ENCODE measurements around the gene DOC2A. TPM values are rescaled to one million over a fixed set of nuclear protein-coding genes. Genes with fewer than 3 reads are reported as not detected.
A peak's percentile ranks its signal among the peaks of the same experiment; 100 is the strongest.

Gene DOC2A
- polyA plus RNA-seq, 4 donors, result 1.4 to 4.8 (median 3.7) TPM

DNA sequence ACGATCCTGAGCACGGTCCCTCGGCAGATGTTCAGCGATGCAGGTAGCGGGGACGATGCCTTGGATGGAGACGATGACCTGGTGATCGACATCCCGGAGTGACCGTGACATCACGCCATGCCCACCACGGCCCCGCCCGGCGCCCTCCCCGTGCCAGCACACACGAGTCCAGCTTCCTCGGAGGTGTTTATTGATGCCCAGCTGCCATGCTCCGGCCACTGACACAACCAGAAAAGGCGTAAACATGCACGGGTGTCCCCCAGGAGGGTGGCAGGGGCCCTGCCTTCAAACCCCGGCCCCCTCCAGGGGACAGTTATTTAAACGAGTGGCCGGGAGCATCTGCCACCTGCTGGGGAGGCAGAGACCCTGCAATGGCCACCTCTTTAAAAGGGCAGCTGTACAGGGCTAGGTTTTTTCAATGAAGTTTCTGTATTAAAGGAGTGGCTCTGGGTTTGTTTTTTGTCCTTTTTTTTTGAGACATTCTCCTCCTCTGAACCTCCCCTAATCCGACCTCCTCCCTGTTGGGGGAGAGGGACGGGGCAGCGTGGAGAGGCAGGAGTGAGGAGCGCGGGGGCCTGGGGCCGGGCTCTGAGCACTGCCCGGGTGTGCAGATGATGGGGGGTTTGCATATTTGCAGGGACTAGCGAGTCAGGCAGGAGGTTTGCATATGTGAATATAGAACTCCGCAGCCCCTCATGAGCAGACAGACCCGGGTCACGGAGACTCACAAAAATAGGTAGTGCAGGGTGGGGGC lies 5.3 kb downstream of the DOC2A start:
- no peak for DNase-seq (ENCODE audit: low read depth in 4 of 4, low spot score in 2 of 4)

DNA sequence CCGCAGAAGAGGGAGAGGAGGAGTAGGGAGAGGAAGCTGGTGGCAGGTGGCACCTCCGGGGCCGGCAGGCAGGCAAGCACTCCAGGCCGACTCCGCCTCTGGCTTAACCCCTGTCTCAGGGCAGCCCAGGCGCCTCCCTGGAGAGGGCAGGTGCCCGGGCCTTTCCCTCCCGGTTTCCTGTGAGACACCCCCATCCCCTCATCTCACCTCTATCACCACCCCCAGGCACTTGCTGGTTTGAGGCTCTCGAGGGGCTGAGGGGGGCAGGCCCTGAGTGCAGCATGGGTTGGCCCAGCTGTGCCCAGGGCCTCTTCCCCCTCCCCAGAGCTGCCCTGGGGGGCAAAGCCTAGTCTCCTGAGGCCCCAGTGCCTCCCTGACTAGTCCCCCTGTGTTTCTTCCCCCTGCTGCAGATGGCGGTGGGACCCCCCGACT lies 6.0 kb downstream of the DOC2A start:
- DNase-seq (ENCODE audit: low read depth in 4 of 4, low spot score in 2 of 4), result no peak

DNA sequence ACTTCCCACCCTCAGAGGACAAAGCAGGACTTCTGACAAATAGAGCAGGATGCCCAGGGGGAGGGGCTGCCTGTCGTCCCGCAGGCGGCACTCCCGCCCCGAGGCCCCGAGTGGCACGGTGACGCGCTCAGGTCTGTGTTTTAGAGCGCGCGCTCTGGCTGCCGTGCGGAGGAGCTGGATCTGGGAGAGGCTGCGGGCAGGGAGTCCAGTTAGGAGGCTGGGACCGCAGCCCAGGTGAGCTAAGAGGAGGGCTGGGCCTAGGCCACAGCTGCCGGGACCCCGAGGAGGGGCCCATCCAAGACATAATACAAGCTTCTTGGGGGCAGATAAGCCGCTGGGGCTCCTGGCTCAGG lies 6.4 kb downstream of the DOC2A start:
- no peak for DNase-seq (ENCODE audit: low read depth in 4 of 4, low spot score in 2 of 4)

DNA sequence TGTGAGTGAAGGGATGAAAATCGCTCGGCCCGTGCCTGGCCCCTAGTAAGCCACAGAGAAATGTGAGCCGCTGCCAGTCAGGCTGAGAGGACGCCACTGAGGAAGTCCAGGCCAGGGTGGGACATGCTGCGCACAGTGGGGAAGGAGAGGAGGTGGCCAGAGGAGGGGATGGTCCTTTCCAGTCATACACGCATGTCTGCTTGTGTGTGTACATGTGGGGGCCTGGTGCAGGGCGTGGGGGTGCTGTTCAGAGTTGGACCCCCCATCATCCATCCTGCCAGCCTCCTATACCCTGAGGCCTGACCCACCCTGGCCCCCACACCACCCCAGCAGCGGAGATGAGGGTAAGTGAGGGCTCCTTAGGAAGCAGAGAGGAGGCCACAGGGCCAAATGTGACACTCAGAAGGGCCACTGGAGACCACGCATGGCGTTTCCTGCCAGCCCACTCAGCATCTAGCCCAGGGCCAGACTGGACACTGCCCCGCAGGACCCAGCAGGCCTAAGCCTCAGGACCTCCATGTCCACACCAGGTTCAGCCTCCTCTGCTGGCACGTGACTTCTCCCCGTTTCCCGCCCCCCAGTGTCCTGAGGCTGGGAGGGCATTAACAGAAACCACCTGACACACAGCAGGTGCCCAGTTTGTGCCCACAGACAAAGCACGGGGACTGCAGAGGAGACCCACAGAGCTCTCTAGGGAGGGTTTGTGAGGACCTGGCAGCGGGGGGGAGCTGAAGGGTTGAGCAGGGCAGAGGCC lies 7.0 kb downstream of the DOC2A start:
- DNase-seq (ENCODE audit: low read depth in 4 of 4, low spot score in 2 of 4), result no peak

DNA sequence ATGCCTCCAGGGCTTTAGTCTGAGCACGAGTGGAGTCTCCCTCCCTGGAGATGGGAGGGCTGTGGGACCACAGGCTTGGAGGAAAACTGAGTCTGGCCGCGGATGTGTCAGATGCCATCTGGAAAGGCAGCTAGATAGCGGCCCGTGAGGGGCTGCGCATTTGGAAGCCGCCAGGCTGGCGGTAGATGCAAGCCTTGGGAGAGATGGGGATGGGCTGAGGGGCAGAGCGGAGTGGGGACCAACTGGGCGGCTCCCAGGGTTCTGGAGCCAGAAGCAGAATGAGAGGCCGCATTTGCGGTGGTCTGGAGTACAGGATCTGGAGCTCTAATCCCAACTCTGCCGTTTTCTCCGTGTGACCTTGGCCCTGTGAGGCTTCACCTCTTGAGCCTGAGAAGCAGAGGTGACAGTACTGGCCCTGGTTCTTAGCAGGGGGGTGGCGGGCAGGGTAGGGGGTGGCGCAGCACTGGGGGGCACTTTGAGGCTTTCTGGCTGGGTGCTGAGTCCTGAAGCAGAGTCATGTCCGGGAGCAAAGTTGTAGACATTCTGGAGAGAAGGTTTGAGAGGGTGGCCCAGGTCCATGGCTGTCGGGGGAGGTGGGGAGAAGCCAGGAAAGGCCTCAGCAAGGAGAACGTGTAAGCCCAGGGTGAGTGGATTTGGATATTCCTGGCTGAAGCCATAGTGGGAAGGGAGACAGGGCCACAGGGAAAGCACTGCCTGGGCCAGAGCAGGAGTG lies 8.0 kb downstream of the DOC2A start:
- DNase-seq (ENCODE audit: low read depth in 4 of 4, low spot score in 2 of 4), result no peak

DNA sequence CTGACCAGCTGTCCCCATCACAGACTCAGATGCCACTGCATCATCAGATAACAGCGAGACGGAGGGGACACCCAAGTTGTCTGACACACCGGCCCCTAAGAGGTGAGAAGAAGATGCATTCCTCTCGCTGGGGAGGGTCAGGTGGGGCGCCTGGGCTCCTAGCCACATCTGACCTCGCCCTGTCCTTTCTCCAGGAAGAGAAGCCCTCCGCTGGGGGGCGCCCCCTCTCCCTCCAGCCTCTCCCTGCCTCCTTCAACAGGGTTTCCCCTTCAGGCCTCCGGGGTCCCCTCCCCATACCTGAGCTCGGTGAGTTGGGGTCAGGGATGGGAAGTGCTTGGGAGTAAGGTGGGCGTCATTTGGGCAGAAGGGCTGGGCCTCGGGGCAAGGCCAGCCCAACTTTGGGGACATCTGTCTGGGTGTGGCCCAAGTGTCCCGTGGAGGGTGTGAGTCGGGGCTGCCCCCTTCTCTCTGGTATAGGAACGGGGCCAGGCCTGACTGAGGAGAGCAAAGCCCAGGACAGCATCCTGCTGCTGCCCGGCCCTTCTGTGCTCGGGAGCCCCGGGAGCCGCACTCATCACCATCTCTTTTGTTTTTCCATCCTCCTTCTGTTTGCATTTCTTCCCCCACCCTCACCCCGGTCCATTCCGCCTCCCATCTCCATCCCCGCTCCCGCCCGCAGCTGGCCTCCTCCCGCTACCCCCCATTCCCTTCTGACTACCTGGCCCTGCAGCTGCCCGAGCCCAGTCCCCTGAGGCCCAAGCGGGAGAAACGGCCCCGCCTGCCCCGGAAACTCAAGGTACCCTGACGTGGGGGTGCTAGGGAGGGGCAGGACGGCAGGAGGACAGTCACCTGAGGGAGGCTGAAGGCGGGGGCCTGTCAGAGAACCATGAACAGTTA lies 9.8 kb downstream of the DOC2A start:
- DNase-seq (ENCODE audit: low read depth in 4 of 4, low spot score in 2 of 4), result no peak

DNA sequence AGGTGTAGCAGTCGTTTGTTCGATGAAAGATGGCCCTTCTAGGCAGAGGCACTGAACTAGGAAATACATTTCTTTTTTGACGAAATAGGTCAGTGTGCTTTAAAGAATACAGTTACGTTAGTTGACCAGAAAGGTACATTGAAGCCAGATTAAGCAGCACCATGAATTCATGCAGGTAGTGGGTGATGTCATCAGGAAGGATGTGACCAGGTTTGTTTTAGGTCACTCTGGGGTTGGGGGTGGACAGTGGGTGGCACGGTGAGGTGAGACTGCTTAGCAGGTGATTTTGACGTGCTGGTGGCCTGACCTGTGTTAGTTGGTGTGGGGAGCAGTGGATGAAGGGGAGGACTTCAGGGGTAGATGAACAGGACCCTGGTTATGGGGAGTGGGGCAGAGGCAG lies 11.2 kb downstream of the DOC2A start:
- no peak for DNase-seq (ENCODE audit: low read depth in 4 of 4, low spot score in 2 of 4)

DNA sequence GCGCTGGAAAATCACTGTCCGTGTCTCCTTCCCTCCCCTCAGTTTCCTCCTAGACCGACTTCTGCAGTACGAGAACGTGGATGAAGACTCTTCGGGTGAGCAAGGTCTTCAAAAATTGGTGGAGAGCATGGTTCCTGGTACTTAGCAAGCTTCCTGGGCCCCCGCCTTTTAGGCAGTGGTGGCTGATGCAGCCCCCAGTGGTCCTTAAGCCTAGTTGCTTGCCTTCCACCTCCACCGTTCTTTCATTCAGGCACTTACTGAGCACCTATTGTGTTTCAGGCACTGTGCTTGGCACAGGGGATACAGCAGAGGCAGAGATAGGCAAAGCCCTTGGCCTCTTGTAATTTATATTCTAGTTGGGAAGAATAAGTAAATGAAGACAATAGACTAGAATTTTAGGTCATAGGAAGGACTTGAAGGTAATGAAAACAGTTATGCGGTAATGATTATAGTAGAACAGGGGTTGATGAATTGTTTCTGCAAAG lies 14.0 kb downstream of the DOC2A start:
- no peak for DNase-seq (ENCODE audit: low read depth in 4 of 4, low spot score in 2 of 4)

DNA sequence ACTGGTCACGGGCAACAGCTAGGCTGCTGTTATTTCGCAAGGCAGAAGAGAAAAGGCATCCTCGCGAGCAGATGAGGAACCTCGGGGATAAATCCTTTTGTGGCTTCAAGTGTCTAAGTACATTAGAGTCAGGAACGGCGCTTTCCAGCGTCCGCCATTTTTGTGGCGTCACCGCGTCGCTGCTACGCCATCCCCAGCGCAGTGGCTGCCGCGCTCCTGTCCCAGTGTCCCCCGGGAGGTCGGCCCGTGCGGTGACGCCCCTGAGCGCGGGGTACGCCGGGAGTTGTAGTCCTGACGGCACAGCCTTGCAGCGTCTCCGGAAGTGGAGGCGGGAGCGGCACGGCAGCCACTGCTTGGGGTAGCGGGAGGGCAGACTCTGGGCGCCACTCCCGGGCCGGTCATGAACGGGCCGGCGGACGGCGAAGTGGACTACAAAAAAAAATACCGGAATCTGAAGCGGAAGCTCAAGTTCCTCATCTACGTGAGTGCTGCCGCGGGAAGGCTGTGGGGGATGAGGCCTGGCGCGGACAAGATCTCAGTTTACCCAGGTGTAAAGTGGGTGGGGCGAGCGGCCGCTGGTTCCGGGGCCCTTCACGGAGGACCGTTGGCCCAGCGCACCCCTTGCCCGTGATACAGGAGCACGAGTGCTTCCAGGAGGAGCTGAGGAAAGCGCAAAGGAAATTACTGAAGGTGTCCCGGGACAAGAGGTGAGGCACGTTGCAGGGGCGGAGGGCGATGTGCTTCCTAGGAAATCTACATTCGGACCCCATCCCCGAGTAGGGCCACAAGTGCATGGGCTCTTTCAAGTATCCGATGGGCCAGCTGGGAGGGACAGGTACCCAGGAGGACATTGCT lies 14.7 kb downstream of the DOC2A start, which contains the start of gene INO80E:
Gene INO80E, plus strand, starts transcription at position 331 of the 855 bp plus-strand sequence. Its CDS starts 70 bp downstream, at position 401.
- peak; percentile 86 to 95 (median 91) for DNase-seq (ENCODE audit: low read depth in 4 of 4, low spot score in 2 of 4)

DNA sequence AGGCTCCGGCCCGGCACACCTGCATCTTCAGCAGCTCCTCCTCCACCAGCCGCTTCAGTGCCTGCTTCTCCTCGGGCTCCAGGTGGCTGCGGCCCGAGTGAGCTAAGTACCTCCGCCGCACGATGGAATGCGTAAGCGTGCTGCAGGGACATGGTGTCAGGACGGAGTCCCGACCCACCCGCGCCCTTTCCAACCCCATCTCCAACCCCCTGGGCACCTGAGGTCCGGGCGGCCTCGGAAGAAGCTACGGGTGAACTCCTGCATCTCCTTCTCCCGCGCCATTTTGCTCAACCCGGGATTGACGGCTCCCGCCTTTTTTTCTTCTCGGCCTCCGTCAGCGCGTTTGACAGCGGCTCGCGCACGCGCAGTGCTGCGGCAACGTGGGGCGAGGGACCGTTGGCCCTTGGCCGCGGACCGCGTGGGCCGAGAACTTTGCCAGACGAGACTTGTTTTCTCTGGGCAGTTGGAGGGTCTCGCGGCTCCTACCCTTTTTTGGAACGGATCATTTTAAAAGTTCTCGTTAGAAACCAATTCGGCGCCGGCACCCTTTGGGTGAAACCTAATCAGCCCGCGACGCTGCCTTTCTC lies 15.4 kb downstream of the DOC2A start, which contains the start of gene HIRIP3:
Gene HIRIP3, minus strand, starts transcription at position 294 of the 587 bp plus-strand sequence. Its CDS starts 12 bp downstream, at position 282.
- peak in 3 of 4 donors; percentile 63 to 78 (median 65) for DNase-seq (ENCODE audit: low read depth in 4 of 4, low spot score in 2 of 4)

DNA sequence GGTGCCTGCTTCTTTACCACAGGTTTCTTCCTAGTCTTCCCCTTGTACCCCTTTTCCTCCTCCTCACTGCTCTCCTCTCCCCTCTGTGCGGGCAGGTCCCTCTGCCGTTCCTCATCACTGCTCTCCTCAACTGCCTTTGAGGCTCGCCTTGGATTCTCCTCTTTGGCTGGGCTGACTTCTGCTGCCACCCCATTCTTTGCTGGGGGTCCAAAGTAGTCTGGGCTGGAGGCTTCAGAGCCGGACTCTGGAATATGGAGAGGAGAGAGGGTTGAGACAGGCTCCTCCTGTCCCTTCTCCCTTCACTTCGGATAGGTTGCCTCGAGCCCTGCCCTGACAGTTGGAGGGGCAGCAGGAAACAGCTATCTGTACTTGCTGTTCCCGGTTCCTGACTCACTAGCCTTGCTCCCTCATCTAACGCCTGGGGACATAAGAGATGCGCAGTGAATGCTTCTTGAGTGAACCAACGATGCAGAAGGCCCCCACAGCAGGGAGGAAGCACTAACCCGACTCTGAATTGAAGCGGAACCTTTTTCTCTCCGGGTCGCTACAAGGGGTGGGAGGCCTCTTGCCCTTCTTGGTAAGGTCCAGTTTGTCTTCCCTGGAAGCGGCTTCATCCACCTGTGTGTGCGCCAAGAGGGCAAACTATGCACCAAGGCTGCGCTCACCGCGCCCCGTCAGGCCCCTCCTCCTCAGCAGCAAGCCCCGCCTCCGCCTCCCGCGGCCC lies 16.1 kb downstream of the DOC2A start:
- DNase-seq (ENCODE audit: low read depth in 4 of 4, low spot score in 2 of 4), result no peak

DNA sequence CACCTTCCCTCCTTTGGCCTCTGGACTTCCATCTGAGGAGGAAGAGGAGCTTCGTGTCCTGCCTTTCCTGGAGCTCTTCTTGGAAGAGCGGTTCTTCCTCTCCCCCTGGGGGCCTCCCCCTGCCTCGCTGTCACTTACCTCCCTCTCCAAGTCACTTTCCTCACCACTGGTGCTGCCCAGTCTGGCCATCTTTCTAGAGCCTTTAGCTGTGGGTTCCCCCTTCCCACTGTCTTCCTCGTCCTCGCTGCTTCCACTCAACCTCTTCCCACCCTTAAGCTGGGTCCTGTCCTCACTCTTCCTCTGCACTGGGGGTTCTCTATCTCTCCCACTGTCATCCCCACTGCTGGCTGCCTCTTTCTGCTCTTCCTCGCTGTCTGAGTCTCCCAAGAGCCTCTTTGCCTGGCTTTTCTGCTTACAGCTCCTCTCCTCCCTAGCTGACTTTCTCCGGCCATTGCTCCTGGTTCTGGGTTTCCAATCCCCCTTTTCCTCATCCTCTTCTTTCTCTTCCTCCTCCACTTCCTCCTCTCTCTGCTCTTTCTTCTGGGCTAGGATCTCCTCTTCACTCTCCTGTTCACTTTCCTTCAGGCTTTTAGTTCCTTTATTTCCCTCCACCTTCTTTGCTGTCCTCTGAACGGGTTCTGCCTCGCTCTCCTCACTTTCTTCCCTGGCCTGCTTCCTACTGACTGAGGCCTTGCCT lies 16.8 kb downstream of the DOC2A start:
- no peak for DNase-seq (ENCODE audit: low read depth in 4 of 4, low spot score in 2 of 4)

DNA sequence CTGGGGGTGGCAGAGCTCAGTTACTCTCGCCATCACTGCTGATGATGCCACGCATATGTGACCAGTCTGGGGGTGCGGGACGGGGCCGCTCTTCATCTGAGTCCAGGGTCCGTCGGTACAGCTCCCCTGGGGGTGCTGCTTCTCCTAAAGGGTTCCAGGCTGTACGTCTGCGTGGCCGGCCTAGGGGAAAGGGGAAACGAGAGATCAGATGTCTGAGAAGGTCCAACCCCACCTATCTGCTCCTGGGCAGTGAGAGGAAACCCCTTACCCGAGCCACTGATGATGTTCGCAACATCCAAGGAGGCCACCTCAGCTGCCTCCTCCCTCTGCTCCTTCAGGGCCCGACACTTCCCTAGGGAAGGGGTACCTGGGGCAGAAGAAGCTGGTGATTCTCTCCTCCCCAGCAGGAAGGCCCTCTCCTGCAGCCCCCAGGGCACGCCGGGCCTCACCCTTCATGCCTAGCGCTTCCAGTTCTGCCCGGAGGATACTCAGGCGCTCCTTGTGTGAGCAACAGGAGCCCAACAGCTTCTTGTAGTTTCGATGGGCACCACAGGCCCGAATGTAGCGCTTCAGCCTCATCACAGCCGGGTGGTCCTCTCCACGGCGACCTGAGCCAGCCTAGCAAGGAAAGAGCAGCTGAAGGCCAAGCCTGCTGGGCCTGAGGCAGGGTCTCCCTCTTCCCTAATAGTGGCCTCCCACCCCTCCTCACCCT lies 17.5 kb downstream of the DOC2A start:
- DNase-seq (ENCODE audit: low read depth in 4 of 4, low spot score in 2 of 4), result no peak

DNA sequence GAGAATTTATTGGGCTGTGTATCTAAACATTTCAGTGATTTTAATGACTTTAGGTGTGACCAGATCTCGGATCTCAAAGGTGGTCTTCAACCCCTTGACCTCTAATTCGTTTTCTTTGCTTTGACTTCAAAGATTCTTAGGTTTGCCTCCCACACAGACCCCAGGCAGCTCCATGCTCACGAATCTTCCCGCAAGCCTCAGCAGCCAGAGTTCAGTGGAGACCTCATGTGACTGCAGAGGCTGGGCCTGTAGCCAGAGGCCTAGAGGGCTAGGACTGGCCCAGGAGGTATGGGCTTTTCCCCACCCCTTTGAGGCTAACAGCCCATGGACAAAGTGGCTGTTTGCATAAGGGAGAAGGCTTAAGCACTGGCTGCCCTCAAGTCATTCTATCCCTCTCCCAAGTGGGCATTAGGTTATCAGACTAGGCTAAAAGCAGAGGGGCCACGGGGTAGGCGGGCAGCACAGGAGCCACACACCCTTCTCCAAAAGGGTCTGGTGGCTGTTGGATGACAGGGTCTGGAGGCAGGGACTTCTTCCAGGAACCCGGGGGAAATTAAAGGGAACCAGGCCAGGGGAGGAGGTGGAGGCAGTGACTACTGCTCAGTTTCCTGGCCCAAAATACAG lies 18.4 kb downstream of the DOC2A start:
- DNase-seq (ENCODE audit: low read depth in 4 of 4, low spot score in 2 of 4), result no peak

DNA sequence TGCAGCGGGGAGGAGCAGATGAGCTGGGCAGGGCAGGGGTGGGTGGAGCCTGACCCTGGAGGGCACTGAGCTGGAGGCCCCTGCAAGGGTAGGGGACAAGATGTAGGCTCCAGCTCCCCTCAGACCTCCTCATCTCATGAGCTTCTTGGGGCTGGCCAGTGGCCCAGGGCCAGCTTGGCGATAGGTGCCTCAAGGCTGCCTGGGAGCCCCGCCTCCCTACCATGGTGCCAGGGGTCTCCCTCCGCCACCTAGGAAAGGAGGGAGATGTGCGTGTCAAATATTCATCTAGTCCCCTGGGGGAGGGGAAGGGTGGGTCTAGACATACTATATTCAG lies 19.3 kb downstream of the DOC2A start:
- no peak for DNase-seq (ENCODE audit: low read depth in 4 of 4, low spot score in 2 of 4)

DNA sequence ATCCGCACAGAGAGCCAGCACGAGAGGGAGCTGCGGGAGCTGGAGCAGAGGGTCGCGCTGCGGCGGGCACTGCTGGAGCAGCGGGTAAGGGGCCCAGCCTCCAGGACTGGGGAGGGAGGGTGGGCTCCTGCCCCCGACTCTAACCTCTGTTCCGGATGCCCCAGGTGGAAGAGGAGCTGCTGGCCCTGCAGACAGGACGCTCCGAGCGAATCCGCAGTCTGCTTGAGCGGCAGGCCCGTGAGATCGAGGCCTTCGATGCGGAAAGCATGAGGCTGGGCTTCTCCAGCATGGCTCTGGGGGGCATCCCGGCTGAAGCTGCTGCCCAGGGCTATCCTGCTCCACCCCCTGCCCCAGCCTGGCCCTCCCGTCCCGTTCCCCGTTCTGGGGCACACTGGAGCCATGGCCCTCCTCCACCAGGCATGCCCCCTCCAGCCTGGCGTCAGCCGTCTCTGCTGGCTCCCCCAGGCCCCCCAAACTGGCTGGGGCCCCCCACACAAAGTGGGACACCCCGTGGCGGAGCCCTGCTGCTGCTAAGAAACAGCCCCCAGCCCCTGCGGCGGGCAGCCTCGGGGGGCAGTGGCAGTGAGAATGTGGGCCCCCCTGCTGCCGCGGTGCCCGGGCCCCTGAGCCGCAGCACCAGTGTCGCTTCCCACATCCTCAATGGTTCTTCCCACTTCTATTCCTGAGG lies 19.8 kb downstream of the DOC2A start:
- no peak for DNase-seq (ENCODE audit: low read depth in 4 of 4, low spot score in 2 of 4)
